Activated T-helper 17 cell treated with anti-CD3 and anti-CD28 coated beads, Interleukin-2, amount 50 U/mL, for 72 hours (primary cell): Measurements from ENCODE around the gene PLOD3. TPM values are rescaled to one million over a fixed set of nuclear protein-coding genes. Genes with fewer than 3 reads are reported as not detected.

Experiments used
- ATAC-seq: fragments of 150-1000 bp; cut with Tn5 transposase; replicated peaks from 2 replicates; pipeline ENCODE4 v1.10.0; 2021; ENCODE audit warnings: mild to moderate bottlenecking, moderate library complexity
- H3K27ac Mint-ChIP-seq: one replicate; pipeline ENCODE4 v1.8.0; 2022; ENCODE audit warnings: mixed read lengths
- H3K27me3 Mint-ChIP-seq: one replicate; pipeline ENCODE4 v1.8.0; 2022; ENCODE audit warnings: mixed read lengths
- H3K36me3 Mint-ChIP-seq: one replicate; pipeline ENCODE4 v1.8.0; 2022; ENCODE audit warnings: low read depth, mild to moderate bottlenecking, mixed read lengths
- H3K4me1 Mint-ChIP-seq: one replicate; pipeline ENCODE4 v1.8.0; 2022; ENCODE audit warnings: mixed read lengths
- H3K4me3 Mint-ChIP-seq: one replicate; pipeline ENCODE4 v1.8.0; 2022; ENCODE audit warnings: mild to moderate bottlenecking, mixed read lengths
- H3K9me3 Mint-ChIP-seq: one replicate; pipeline ENCODE4 v1.8.0; 2022; ENCODE audit warnings: mixed read lengths
- total RNA-seq, 2 donors: library from RNA; stranded (reverse); gene quantifications; one replicate each; pipeline ENCODE4 v1.2.3, GENCODE V29; 2022

The PLOD3 gene
- total RNA-seq, 2 donors from 2014 or later: 55.6 to 69.6 TPM

DNA sequence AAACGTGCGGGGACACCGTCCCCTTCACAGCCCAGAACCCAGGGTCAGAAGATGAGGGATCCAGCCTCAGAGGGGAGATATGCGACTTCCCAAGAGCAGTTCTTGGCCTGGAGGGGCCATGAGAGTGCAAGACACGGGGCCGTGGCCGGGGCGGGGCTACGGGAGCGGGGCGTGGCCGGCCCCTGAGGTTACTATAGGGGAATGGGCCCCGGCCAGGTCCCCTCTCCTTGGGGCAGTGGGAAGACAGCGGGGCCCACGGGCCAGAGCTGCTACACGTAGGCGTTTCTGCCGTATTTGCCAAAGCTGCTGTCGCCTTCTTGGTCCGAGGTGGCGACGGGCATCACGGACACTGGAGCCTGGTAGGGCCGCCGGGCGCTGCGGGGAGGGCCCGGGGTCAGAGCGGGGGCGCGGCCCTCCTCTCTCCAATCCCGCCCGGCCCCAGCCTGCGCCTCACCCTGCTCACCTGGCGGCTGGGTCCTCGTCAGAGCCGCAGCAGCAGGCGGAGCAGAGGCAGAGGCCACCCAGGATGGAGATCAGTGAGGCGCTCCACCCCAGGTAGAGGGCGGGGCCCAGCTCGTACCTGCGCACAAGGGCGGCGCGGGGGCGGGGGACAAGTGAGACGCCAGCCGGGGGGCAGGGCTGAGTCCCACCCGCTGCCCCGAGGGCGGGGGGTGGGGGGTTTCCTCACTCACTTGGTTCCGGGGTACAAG is 14.9 kb upstream of the PLOD3 start:
- no peak overlapping the region for H3K27ac Mint-ChIP-seq
- H3K36me3 Mint-ChIP-seq: peaks cover 32% of the 10 kb centered on the region
- no peaks in the 10 kb centered on the region for H3K27me3 Mint-ChIP-seq

DNA sequence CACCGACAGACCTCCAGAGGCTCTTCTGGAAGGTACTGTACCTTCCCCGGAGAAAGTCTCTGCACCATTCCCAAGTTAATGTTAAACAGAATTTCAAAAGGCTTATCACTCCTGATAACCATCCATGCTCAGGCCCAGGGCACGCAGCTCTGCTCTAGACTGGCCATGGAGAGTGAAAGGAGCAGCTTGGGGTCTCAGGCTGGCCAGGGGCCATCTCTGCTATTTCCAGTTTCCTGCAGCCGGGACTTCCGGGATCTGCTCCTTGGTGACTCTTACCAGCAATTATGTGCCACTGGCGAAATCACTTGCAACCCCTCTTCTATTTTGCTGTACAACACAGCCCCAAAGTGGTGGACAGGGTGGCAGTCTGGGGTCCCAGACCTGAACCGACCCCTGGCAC is 14.3 kb upstream of the PLOD3 start:
- no peaks in the 10 kb centered on the region for H3K9me3 Mint-ChIP-seq
- H3K4me1 Mint-ChIP-seq: no peaks in the 10 kb centered on the region
- no peak for ATAC-seq
- H3K27ac Mint-ChIP-seq: no peak overlapping the region
- H3K4me3 Mint-ChIP-seq: no peak overlapping the region
- no peaks in the 10 kb centered on the region for H3K27me3 Mint-ChIP-seq
- H3K36me3 Mint-ChIP-seq: peaks cover 38% of the 10 kb centered on the region

More for the DNA sequence above, 14.9 kb upstream of the PLOD3 start:
- Mint-ChIP-seq H3K9me3 (no peaks in the 10 kb centered on the region), H3K4me3 (no peak overlapping the region), H3K4me1 (no peaks in the 10 kb centered on the region)
- ATAC-seq: no peak

DNA sequence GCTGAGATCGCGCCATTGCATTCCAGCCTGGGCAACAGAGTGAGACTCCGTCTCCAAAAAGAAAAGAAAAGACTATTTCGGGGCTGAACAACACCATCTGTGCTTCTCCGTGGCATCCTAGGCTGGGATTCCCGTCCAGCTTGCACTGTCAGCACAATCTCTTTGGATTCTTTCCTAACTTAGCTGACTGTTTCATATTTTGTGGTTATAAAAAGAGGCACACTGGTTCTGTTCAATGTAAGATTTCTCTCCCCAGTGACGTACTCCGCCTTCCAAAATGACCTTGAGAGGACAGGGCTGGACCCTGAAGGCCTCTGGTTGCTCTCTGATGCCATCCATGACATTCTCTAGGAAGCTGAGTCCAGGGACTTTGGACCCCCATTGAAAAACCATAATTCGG is 9.3 kb upstream of the PLOD3 start:
- no peaks in the 10 kb centered on the region for H3K4me1 Mint-ChIP-seq
- H3K27me3 Mint-ChIP-seq: no peaks in the 10 kb centered on the region
- no peak overlapping the region for H3K27ac Mint-ChIP-seq
- H3K9me3 Mint-ChIP-seq: no peaks in the 10 kb centered on the region
- H3K36me3 Mint-ChIP-seq: peaks cover 84% of the 10 kb centered on the region
- no peak for ATAC-seq
- H3K4me3 Mint-ChIP-seq: no peak overlapping the region

DNA sequence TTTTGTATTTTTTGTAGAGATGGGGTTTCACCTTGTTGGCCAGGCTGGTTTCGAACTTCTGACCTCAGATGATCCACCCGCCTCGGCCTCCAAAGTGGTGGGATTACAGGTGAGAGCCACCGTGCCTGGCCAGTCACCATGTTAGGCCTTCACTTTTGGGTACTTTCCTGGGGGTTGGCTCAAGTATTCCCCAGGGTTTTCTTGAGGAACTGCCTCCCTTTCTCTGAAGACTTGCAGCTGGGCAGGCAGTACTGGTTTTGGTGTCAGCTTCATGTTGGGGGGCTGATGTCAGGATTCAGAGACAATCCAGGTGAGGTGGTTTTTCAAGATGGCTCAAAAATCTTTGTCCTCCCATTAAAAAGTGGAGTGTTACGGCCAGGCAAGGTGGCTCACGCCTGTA is 8.3 kb upstream of the PLOD3 start:
- Mint-ChIP-seq H3K4me1 (no peaks in the 10 kb centered on the region), H3K27ac (no peak overlapping the region), H3K4me3 (no peak overlapping the region), H3K27me3 (no peaks in the 10 kb centered on the region), H3K9me3 (no peaks in the 10 kb centered on the region), H3K36me3 (peaks cover 87% of the 10 kb centered on the region)
- ATAC-seq: no peak

DNA sequence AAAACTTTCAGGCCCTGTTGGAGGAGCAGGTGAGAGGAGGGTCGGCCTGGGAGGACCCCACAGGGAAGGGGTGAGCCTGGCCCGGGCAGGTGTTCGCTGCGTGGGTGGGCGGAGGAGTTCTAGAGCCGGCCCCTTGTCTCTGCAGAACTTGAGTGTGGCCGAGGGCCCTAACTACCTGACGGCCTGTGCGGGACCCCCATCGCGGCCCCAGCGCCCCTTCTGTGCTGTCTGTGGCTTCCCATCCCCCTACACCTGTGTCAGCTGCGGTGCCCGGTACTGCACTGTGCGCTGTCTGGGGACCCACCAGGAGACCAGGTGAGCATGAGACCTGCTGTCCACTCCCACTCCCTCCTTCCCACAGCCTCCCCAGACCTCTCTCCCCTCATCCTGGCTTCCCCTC is 6.1 kb upstream of the PLOD3 start:
- no peaks in the 10 kb centered on the region for H3K27me3 Mint-ChIP-seq
- no peaks in the 10 kb centered on the region for H3K9me3 Mint-ChIP-seq
- H3K4me3 Mint-ChIP-seq: no peak overlapping the region
- no peak for ATAC-seq
- peaks cover 4% of the 10 kb centered on the region for H3K4me1 Mint-ChIP-seq
- H3K27ac Mint-ChIP-seq: no peak overlapping the region
- peaks cover 75% of the 10 kb centered on the region for H3K36me3 Mint-ChIP-seq

DNA sequence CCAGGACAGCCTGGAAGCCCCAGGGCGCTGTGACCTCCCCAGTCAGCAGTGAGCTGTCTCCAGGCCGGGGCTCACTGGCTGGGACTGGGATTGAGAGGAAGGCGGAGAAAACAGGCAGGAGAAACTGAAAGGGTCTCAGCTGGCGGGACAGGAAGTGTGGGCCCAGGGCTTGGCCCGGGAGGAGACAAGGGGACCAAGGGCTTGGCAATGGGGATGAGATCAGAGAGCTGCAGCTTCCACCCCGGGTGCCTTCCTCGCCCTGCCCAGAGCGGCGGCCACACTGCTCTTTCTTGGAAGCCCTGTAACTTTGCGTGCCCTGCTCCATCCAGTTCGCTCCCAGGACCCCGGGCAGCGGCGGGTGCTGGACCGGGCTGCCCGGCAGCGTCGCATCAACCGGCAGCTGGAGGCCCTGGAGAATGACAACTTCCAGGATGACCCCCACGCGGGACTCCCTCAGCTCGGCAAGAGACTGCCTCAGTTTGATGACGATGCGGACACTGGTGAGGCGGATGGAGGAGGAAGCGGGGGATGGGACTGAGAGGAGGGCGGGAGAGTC is 5.0 kb upstream of the PLOD3 start:
- Mint-ChIP-seq H3K27ac (no peak overlapping the region), H3K4me3 (no peak overlapping the region), H3K4me1 (peaks cover 4% of the 10 kb centered on the region), H3K36me3 (peaks cover 74% of the 10 kb centered on the region), H3K27me3 (no peaks in the 10 kb centered on the region), H3K9me3 (no peaks in the 10 kb centered on the region)
- no peak for ATAC-seq

DNA sequence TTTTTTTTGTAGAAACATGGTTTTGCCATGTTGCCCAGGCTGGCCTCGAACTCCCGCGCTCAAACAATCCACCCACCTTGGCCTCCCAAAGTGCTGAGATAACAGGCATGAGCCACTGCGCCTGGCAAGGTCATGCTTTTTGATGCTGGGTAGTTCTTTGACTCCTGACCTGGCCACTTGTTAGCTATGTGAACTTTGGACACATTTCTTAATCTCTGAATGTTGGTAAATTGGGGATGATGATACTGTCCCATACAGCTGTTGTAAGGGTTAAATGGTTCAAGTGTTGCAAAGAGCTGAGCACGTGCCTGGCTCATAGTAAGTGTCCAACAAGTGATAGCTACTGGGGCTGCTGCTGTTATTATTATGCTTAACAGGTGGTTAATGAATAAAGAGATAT is 2.9 kb upstream of the PLOD3 start:
- peak overlapping the region; percentile 95 for H3K4me3 Mint-ChIP-seq
- no peak overlapping the region for H3K27ac Mint-ChIP-seq
- ATAC-seq: no peak

DNA sequence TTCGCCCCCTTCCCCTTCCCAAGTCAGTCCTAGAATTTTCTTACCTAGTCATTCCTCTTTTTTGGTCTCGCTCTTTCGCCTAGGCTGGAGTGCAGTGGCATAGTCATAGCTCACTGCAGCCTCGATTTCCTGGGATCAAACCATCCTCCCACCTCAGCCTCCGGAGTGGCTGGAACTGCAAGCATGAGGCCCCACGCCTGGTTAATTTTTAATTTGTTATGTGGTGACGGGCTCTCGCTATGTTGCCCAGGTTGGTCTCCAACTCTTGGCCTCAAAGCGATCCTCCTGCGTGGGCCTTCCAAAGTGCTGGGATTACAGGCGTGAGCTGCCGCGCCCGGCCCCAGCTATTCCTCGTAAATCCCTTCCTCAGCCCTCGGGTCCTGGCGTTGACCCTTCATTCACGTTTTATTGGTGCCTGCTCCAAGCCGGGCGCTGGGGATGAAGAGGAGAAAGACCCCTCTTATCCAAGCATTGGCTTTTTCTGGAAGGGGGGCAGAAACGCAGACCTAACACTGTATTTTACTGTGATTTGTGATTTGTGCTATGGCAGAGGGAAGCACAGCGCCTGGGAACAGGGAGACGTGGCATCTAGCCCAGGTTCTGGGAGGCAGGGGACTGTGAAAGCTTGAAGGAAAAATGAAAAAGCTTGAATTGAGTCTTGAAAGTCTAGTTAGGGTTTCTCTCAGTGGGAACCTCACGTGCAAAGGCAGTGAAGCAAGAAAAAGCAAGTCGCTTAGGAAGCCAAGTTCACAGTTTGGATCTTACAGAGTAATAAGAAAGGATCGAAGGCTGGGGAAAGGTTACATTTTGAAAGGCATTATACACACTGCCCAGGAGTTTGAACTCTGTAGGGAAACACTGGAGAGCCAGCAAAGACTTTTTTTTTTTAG is 1.1 kb upstream of the PLOD3 start:
- H3K36me3 Mint-ChIP-seq: peaks cover 69% of the 10 kb centered on the region
- H3K4me1 Mint-ChIP-seq: peaks cover 11% of the 10 kb centered on the region
- H3K9me3 Mint-ChIP-seq: no peaks in the 10 kb centered on the region
- H3K27ac Mint-ChIP-seq: peak overlapping the region; percentile 93
- H3K27me3 Mint-ChIP-seq: no peaks in the 10 kb centered on the region
- H3K4me3 Mint-ChIP-seq: peak overlapping the region; percentile 95
- peak; percentile 15 for ATAC-seq

More for the DNA sequence above, 2.9 kb upstream of the PLOD3 start:
- no peaks in the 10 kb centered on the region for H3K27me3 Mint-ChIP-seq
- peaks cover 11% of the 10 kb centered on the region for H3K4me1 Mint-ChIP-seq
- no peaks in the 10 kb centered on the region for H3K9me3 Mint-ChIP-seq
- H3K36me3 Mint-ChIP-seq: peaks cover 69% of the 10 kb centered on the region

DNA sequence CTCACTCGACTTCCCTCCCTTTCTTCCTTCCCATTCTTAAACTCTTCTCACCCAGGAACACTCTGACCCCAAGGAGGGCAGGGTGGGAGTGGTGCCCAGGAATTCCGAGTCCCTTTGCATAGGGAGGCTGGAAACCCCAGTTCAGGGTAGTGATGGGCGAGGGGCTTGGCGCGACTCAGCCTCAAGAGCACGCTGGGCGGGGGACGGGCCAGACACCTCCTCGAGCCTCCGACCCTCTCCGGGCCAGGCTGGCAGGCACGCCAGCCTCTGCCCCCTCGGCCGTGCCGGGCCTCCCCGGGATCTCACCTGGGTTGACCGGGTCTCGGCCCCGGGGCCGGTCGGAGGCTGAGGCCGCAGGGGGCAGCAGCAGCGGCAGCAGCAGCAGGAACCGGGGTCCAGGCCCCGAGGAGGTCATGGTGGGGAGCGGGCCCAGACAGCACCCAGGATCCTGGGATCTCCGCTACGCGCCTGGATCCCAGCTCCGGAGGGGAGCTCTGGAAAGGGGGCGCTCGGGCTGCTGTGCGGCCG is 457 bp downstream of the PLOD3 start:
- H3K9me3 Mint-ChIP-seq: no peaks in the 10 kb centered on the region
- peaks cover 61% of the 10 kb centered on the region for H3K36me3 Mint-ChIP-seq
- H3K4me1 Mint-ChIP-seq: peaks cover 11% of the 10 kb centered on the region
- peak overlapping the region; percentile 95 for H3K4me3 Mint-ChIP-seq
- H3K27me3 Mint-ChIP-seq: no peaks in the 10 kb centered on the region
- peak; percentile 4 for ATAC-seq
- peak overlapping the region; percentile 85 for H3K27ac Mint-ChIP-seq

DNA sequence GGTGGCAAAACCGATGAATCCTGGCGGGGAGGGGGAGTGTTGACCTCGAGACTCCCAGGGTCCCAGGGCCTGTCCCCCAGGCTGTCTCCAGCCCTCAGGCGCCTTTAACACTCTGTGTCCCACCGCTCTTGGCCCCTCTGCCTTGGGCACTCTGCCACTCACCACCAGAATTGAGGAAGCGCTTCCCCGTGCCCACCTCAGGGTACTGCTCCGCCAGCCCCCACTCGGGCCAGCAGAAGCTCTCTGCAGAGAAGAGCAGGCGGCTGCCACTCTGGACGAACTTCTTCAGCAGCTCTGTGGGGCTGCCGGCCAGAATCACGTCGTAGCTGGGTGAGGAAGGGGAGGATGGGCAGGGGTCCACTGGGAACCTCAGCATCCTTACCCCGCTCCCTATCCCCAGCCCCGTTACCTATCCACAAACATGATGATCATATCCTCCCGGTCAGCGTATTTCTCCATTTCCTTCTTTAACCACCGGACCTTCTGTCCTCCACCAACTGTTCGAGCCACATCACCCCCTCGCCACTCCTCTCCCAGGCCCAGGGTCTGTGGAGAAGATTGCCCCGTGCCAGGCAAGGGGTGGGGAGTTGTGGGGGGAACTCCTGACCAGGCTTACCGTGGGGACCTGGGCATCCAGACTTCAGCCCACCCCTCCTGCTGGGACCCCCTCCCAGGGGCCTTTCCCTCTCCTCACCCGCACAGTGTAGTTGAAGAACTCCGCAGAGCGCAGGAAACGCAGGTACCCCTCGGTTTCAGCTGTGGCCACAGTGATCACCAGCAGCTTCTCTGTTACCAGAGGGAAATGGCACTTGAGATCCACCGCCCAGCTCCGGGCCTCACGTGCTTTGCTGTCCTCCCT is 1.2 kb downstream of the PLOD3 start:
- H3K27me3 Mint-ChIP-seq: no peaks in the 10 kb centered on the region
- peaks cover 11% of the 10 kb centered on the region for H3K4me1 Mint-ChIP-seq
- ATAC-seq: no peak
- H3K9me3 Mint-ChIP-seq: no peaks in the 10 kb centered on the region
- peak overlapping the region; percentile 95 for H3K4me3 Mint-ChIP-seq
- H3K27ac Mint-ChIP-seq: peak overlapping the region; percentile 85
- peaks cover 60% of the 10 kb centered on the region for H3K36me3 Mint-ChIP-seq

DNA sequence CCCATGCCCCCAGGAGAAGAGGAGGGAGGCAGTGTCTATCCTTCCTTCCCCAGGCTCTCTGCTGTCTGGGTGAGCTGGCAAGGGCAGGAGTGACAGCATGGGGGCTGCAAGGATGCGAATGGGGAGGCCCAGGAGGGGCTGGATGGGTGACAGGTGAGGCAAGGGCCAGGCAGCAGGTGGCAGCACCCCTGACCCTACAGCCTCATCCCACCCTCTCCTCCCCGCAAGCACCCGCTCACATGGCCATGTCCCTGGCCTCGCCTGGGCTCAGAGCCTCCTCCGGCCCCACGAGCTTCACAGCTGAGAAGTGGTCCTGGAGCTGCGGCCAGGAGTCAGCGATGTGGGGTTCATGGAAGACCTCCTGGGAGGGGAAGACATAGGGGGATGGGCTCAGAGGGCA is 5.4 kb downstream of the PLOD3 start:
- Mint-ChIP-seq H3K4me3 (no peak overlapping the region), H3K36me3 (peaks cover 80% of the 10 kb centered on the region), H3K27ac (no peak overlapping the region), H3K9me3 (no peaks in the 10 kb centered on the region), H3K27me3 (no peaks in the 10 kb centered on the region), H3K4me1 (peaks cover 7% of the 10 kb centered on the region)
- no peak for ATAC-seq

DNA sequence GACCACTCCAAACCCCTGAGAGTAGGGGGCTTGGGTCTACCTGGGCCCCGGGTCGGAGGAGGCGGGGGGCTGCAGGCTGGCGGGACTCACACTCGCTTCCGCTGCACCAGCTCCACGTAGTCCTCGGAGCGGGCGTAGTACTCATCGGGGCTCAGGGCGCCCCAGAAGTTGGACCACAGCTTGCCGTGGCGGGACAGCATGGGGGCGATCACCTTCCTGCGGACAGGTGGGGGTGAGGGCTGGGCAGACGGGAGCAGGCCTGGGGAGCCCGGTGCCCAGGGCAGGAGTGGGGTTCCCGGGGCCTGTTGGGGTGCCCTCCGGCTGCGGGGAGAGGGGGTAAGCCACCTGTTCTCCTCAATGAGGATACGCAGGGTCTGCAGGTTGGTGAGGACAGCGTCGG is 5.9 kb downstream of the PLOD3 start:
- Mint-ChIP-seq H3K36me3 (peaks cover 79% of the 10 kb centered on the region), H3K27me3 (no peaks in the 10 kb centered on the region), H3K27ac (no peak overlapping the region), H3K4me1 (peaks cover 5% of the 10 kb centered on the region), H3K4me3 (no peak overlapping the region), H3K9me3 (no peaks in the 10 kb centered on the region)
- ATAC-seq: no peak

DNA sequence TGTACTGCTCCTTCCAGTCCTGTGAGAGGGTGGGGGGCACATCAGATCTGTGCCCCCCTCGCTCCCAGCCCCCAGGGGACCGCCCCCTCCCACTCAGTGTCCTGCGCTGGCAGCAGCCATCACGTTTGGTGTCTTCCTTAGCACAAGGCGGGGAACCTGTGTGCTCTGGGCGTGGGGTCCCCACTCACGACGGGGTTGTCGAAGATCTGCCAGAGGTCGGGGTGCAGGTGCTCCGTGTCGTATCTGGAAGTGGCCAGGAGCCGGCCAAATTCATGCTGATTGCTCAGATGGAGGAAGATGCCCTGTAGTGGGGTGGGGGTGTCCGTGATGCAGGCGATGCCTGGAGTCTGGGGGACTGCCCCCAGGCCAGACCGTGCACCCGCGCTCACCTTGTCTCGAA is 7.2 kb downstream of the PLOD3 start:
- H3K4me1 Mint-ChIP-seq: peaks cover 6% of the 10 kb centered on the region
- no peak for ATAC-seq
- H3K27me3 Mint-ChIP-seq: no peaks in the 10 kb centered on the region
- H3K36me3 Mint-ChIP-seq: peaks cover 75% of the 10 kb centered on the region
- H3K9me3 Mint-ChIP-seq: no peaks in the 10 kb centered on the region
- no peak overlapping the region for H3K4me3 Mint-ChIP-seq
- no peak overlapping the region for H3K27ac Mint-ChIP-seq

DNA sequence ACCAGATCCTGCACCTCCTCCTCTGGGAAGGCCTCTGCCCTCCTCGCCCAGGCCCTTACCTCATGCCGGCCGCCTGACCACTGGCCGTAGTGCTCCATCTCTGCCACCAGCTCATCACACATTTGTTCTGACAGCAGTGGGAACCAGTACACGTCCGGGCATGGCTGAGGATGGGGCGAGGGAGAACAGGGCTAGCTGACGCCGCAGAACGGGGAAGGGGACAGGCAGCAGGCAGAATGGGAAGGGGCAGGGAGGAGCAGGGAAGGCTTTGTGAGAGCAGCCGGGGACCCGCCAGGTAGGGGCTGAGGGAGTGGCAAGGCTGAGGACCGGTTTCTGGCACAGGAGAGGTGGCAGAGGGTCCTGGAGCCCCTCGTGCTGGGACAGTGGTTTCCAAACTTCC is 8.6 kb downstream of the PLOD3 start:
- Mint-ChIP-seq H3K36me3 (peaks cover 62% of the 10 kb centered on the region), H3K27ac (no peak overlapping the region), H3K27me3 (no peaks in the 10 kb centered on the region), H3K9me3 (no peaks in the 10 kb centered on the region), H3K4me3 (no peak overlapping the region), H3K4me1 (peaks cover 11% of the 10 kb centered on the region)
- ATAC-seq: no peak
